HG02943 (cell line): ENCODE results near the gene MYO1D.

Experiments
- ATAC-seq: cut with Tn5 transposase; IDR thresholded peaks from one replicate; pipeline ENCODE4 v1.9.1; 2021; ENCODE audit warnings: mild to moderate bottlenecking, low read depth, moderate library complexity; ENCODE audit not compliant: unreplicated experiment

Gene MYO1D

GRCh38 chr17:32495359-32496231 is 381.3 kb downstream of the MYO1D start:
- no peak for ATAC-seq

- no peak for ATAC-seq
Observed at GRCh38 chr17:32494621-32495358, 382.1 kb downstream of the MYO1D start.

- ATAC-seq: no peak
Observed at GRCh38 chr17:32493976-32494513, 382.9 kb downstream of the MYO1D start.

GRCh38 chr17:32493571-32493970 is 383.4 kb downstream of the MYO1D start:
- no peak for ATAC-seq

GRCh38 chr17:32492648-32493289 is 384.2 kb downstream of the MYO1D start:
- no peak for ATAC-seq

- ATAC-seq: no peak
Observed at GRCh38 chr17:32492264-32492589, 384.7 kb downstream of the MYO1D start.

- ATAC-seq: no peak
Observed at GRCh38 chr17:32491371-32492263, 385.3 kb downstream of the MYO1D start.

- ATAC-seq: no peak
Observed at GRCh38 chr17:32490101-32490482, 386.8 kb downstream of the MYO1D start.

- no peak for ATAC-seq
Observed at GRCh38 chr17:32489320-32490100, 387.4 kb downstream of the MYO1D start.

GRCh38 chr17:32488604-32489180 is 388.2 kb downstream of the MYO1D start:
- ATAC-seq: no peak

- ATAC-seq: no peak
Observed at GRCh38 chr17:32488177-32488542, 388.8 kb downstream of the MYO1D start.

GRCh38 chr17:32487473-32488176 is 389.3 kb downstream of the MYO1D start:
- no peak for ATAC-seq

- ATAC-seq: no peak
Observed at GRCh38 chr17:32486701-32487472, 390.0 kb downstream of the MYO1D start, which contains the start of gene CDK5R1. Gene CDK5R1 (plus strand): TSS chr17:32486993. CDS start chr17:32487621, 628 bp downstream.

GRCh38 chr17:32486111-32486700 is 390.7 kb downstream of the MYO1D start:
- no peak for ATAC-seq

- no peak for ATAC-seq
Observed at GRCh38 chr17:32485261-32486110, 391.4 kb downstream of the MYO1D start.

GRCh38 chr17:32484628-32485027 is 392.3 kb downstream of the MYO1D start:
- no peak for ATAC-seq
